GM23338 (cell line): ENCODE data around the gene SLC26A1. TPM values are rescaled to one million over a fixed set of nuclear protein-coding genes. Genes with fewer than 3 reads are reported as not detected.

Source experiments
- ATAC-seq: fragments of 200-7000 bp; cut with Tn5 transposase; 3 replicates; pipeline ENCODE4 v1.9.1; 2020
- DNase-seq: peaks from one replicate; pipeline ENCODE4 v3.0.0-alpha.2; 2015; ENCODE audit warnings: low spot score
- H2AFZ ChIP-seq: fragments of 200-600 bp; sonication (generic); 2 replicates; pipeline ENCODE4 v1.8.0; 2016; ENCODE audit warnings: antibody characterized with exemption, mild to moderate bottlenecking, moderate library complexity
- H3F3A ChIP-seq: fragments of 200-600 bp; sonication (generic); replicated peaks from 2 replicates; pipeline ENCODE4 v1.8.0; 2017; ENCODE audit warnings: antibody characterized with exemption, mixed run types, low read depth
- H3K27ac ChIP-seq: fragments of 200-600 bp; sonication (generic); 2 replicates; pipeline ENCODE4 v1.6.1; 2016; ENCODE audit warnings: low read depth
- H3K27me3 ChIP-seq: fragments of 200-600 bp; sonication (generic); 2 replicates; pipeline ENCODE4 v1.8.0; 2016; ENCODE audit warnings: mild to moderate bottlenecking, mixed run types, moderate library complexity; ENCODE audit not compliant: insufficient read depth
- H3K36me3 ChIP-seq: fragments of 200-600 bp; sonication (generic); 2 replicates; pipeline ENCODE4 v1.8.0; 2016; ENCODE audit warnings: mild to moderate bottlenecking; ENCODE audit not compliant: insufficient read depth
- H3K4me1 ChIP-seq: fragments of 200-600 bp; sonication (generic); 2 replicates; pipeline ENCODE4 v1.8.0; 2016; ENCODE audit warnings: mild to moderate bottlenecking, moderate library complexity; ENCODE audit not compliant: insufficient read depth
- H3K4me2 ChIP-seq: fragments of 200-600 bp; sonication (generic); 2 replicates; pipeline ENCODE4 v1.7.1; 2017; ENCODE audit warnings: mixed run types
- H3K4me3 ChIP-seq: fragments of 200-600 bp; sonication (generic); 2 replicates; pipeline ENCODE4 v1.6.1; 2016; ENCODE audit warnings: mixed run types
- H3K79me2 ChIP-seq: fragments of 200-600 bp; sonication (generic); replicated peaks from 2 replicates; pipeline ENCODE4 v1.8.0; 2017; ENCODE audit warnings: mild to moderate bottlenecking; ENCODE audit not compliant: insufficient read depth
- H3K9me2 ChIP-seq: fragments of 200-600 bp; sonication (generic); 2 replicates; pipeline ENCODE4 v1.8.0; 2017; ENCODE audit not compliant: insufficient read depth
- H4K20me1 ChIP-seq: fragments of 200-600 bp; sonication (generic); replicated peaks from 2 replicates; pipeline ENCODE4 v1.8.0; 2017; ENCODE audit warnings: mild to moderate bottlenecking; ENCODE audit not compliant: insufficient read depth
- H3K27ac Mint-ChIP-seq: 2 replicates; pipeline ENCODE4 v1.8.0; 2020; ENCODE audit warnings: inconsistent platforms, mild to moderate bottlenecking, moderate library complexity, mixed read lengths
- H3K27me3 Mint-ChIP-seq: 3 replicates; pipeline ENCODE4 v1.8.0; 2022; ENCODE audit warnings: low read depth, mild to moderate bottlenecking, moderate library complexity, mixed read lengths, inconsistent platforms; ENCODE audit not compliant: insufficient read depth, poor library complexity
- H3K36me3 Mint-ChIP-seq: 3 replicates; pipeline ENCODE4 v1.8.0; 2021; ENCODE audit warnings: low read depth, mild to moderate bottlenecking, inconsistent platforms, moderate library complexity, mixed read lengths
- H3K4me1 Mint-ChIP-seq: 3 replicates; pipeline ENCODE4 v1.8.0; 2020; ENCODE audit warnings: mild to moderate bottlenecking, inconsistent platforms, mixed read lengths
- H3K4me3 Mint-ChIP-seq: 3 replicates; pipeline ENCODE4 v1.8.0; 2021; ENCODE audit warnings: moderate library complexity, mild to moderate bottlenecking, inconsistent platforms, mixed read lengths
- H3K9me3 Mint-ChIP-seq: 3 replicates; pipeline ENCODE4 v1.8.0; 2020; ENCODE audit warnings: moderate library complexity, mild to moderate bottlenecking, inconsistent platforms, mixed read lengths
- EZH2 ChIP-seq: fragments of 200-600 bp; sonication (generic); IDR thresholded peaks from one replicate; pipeline ENCODE4 v1.8.0; 2017; ENCODE audit warnings: antibody characterized with exemption, mild to moderate bottlenecking, low read depth; ENCODE audit not compliant: unreplicated experiment
- EZH2phosphoT487 ChIP-seq: fragments of 200-600 bp; sonication (generic); IDR thresholded peaks from one replicate; pipeline ENCODE4 v1.8.1; 2018; ENCODE audit warnings: antibody characterized with exemption; ENCODE audit not compliant: unreplicated experiment
- JUNB ChIP-seq: IDR thresholded peaks from one replicate; pipeline ENCODE4 v1.6.1; 2016; ENCODE audit warnings: antibody characterized with exemption; ENCODE audit not compliant: unreplicated experiment
- NANOG ChIP-seq: IDR thresholded peaks from 2 replicates; pipeline ENCODE4 v1.6.1; 2016; ENCODE audit warnings: antibody characterized with exemption, borderline replicate concordance
- POLR2AphosphoS5 ChIP-seq: IDR thresholded peaks from 2 replicates; pipeline ENCODE4 v1.6.1; 2016; ENCODE audit warnings: antibody characterized with exemption, low read depth
- STAT1 ChIP-seq: IDR thresholded peaks from one replicate; pipeline ENCODE4 v1.6.1; 2016; ENCODE audit warnings: antibody characterized with exemption; ENCODE audit not compliant: unreplicated experiment
- ZNF114 ChIP-seq: fragments of 250-450 bp; sonication (Bioruptor Pico); IDR thresholded peaks from 2 replicates; pipeline ENCODE4 v1.5.0; 2020; ENCODE audit warnings: mild to moderate bottlenecking, moderate library complexity
- ZNF331 ChIP-seq: fragments of 250-450 bp; sonication (Bioruptor Pico); IDR thresholded peaks from 2 replicates; pipeline ENCODE4 v1.5.0; 2020; ENCODE audit warnings: low read depth, mild to moderate bottlenecking, moderate library complexity
- polyA plus RNA-seq: library from polyadenylated mRNA; unstranded; fragments of >200 nt; fragmentation: Nextera tagmentation; extraction: Ambion mirVana; gene quantifications from 2 replicates; pipeline ENCODE4 v1.2.1, GENCODE V29; 2016
- total RNA-seq: library from RNA; depleted of rRNA; stranded (reverse); fragments of >200 nt; shearing (Covaris generic); gene quantifications from 2 replicates; pipeline ENCODE4 v1.2.3, GENCODE V29; 2014
- TF ChIP-seq, protein P1 (sequence below): IDR thresholded peaks from 2 replicates; pipeline ENCODE4 v1.6.1; 2016; ENCODE audit warnings: antibody characterized with exemption
- TF ChIP-seq, protein P2 (sequence below), 2 experiments: fragments of 200-600 bp in 1 of 2; sonication (generic) in 1 of 2; conservative IDR thresholded peaks; 2 replicates each; pipeline versions ENCODE4 v1.5.1 to v1.6.1; 2016 to 2017; ENCODE audit warnings: antibody characterized with exemption in 2 of 2, low read depth in 2 of 2, mild to moderate bottlenecking in 2 of 2, moderate library complexity in 1 of 2
- TF ChIP-seq, protein P3 (sequence below): IDR thresholded peaks from one replicate; pipeline ENCODE4 v1.6.1; 2018; ENCODE audit warnings: antibody characterized with exemption; ENCODE audit not compliant: unreplicated experiment
- TF ChIP-seq, protein P4 (sequence below): fragments of 250-450 bp; sonication (Bioruptor Pico); IDR thresholded peaks from 2 replicates; pipeline ENCODE4 v1.5.0; 2020; ENCODE audit warnings: mild to moderate bottlenecking, moderate library complexity

Gene SLC26A1
- total and polyA plus RNA-seq, 2 experiments from 2014 or later = 0.10 to 0.27 TPM

DNA sequence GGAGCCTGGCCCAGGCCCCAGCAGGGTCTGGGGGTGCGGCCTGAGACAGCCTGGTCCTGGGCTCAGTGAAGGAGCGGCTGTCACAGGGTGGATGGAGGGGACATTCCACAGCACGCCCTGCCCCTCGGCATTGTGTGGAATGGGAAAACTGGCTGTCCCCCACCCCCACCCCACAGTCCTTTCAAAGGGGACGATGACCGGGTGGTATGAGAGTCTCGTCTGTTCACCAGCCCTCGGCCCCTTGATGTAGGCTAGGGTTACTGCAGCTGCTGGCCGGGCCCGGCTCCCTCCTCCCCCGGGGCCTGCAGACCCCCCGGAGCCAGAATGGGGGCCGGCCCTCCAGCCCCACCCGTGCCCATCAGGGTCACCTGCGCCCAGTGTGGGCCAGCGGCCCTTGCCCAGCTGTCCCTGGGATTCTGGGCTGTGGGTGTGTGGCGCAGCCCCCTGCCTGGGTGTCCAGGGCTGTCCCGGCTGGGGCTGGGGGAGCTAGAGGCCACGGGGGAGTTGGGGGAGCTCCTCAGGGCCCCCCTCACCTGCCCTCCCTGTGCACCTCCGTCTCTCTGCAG lies 30.0 kb upstream of the SLC26A1 start (continued):
- TF ChIP-seq, protein P1, sequence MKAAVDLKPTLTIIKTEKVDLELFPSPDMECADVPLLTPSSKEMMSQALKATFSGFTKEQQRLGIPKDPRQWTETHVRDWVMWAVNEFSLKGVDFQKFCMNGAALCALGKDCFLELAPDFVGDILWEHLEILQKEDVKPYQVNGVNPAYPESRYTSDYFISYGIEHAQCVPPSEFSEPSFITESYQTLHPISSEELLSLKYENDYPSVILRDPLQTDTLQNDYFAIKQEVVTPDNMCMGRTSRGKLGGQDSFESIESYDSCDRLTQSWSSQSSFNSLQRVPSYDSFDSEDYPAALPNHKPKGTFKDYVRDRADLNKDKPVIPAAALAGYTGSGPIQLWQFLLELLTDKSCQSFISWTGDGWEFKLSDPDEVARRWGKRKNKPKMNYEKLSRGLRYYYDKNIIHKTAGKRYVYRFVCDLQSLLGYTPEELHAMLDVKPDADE = no peak
- TF ChIP-seq ZNF114 (CRISPR knock-in tag) (no peak), JUNB (no peak), POLR2AphosphoS5 (no peak), ZNF331 (CRISPR knock-in tag) (no peak), EZH2phosphoT487 (no peak), NANOG (no peak)
- TF ChIP-seq, protein P2, sequence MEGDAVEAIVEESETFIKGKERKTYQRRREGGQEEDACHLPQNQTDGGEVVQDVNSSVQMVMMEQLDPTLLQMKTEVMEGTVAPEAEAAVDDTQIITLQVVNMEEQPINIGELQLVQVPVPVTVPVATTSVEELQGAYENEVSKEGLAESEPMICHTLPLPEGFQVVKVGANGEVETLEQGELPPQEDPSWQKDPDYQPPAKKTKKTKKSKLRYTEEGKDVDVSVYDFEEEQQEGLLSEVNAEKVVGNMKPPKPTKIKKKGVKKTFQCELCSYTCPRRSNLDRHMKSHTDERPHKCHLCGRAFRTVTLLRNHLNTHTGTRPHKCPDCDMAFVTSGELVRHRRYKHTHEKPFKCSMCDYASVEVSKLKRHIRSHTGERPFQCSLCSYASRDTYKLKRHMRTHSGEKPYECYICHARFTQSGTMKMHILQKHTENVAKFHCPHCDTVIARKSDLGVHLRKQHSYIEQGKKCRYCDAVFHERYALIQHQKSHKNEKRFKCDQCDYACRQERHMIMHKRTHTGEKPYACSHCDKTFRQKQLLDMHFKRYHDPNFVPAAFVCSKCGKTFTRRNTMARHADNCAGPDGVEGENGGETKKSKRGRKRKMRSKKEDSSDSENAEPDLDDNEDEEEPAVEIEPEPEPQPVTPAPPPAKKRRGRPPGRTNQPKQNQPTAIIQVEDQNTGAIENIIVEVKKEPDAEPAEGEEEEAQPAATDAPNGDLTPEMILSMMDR (conservative IDR thresholded peaks at IDR 0.05; ENCODE audit: low read depth in 2 of 2) = no peak
- TF ChIP-seq, protein P3, sequence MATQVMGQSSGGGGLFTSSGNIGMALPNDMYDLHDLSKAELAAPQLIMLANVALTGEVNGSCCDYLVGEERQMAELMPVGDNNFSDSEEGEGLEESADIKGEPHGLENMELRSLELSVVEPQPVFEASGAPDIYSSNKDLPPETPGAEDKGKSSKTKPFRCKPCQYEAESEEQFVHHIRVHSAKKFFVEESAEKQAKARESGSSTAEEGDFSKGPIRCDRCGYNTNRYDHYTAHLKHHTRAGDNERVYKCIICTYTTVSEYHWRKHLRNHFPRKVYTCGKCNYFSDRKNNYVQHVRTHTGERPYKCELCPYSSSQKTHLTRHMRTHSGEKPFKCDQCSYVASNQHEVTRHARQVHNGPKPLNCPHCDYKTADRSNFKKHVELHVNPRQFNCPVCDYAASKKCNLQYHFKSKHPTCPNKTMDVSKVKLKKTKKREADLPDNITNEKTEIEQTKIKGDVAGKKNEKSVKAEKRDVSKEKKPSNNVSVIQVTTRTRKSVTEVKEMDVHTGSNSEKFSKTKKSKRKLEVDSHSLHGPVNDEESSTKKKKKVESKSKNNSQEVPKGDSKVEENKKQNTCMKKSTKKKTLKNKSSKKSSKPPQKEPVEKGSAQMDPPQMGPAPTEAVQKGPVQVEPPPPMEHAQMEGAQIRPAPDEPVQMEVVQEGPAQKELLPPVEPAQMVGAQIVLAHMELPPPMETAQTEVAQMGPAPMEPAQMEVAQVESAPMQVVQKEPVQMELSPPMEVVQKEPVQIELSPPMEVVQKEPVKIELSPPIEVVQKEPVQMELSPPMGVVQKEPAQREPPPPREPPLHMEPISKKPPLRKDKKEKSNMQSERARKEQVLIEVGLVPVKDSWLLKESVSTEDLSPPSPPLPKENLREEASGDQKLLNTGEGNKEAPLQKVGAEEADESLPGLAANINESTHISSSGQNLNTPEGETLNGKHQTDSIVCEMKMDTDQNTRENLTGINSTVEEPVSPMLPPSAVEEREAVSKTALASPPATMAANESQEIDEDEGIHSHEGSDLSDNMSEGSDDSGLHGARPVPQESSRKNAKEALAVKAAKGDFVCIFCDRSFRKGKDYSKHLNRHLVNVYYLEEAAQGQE = no peak

DNA sequence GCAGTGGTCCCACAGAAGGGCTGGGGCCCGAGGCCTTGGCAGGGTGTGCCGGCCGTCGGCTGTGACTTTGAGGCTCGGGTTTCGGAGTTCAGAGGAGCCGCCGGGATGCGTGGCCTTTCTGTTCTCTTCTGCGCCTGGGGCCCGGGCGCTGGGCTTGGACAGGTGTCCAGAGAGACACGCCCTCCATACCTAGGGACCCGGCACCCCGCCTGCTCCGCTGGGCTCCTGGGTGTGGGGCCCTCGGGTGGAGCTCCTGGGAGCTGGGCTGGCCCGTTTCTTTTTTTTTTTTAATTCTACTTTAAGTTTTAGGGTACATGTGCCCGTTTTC lies 29.5 kb upstream of the SLC26A1 start:
- H3K4me3 ChIP-seq = no peak overlapping the region
- H3F3A ChIP-seq = no peaks in the 10 kb centered on the region
- H3K36me3 ChIP-seq = no peaks in the 10 kb centered on the region; the same call in 1 of the 2 replicates
- H3K27ac Mint-ChIP-seq = no peak overlapping the region
- DNase-seq = no peak
- no peak; the same call in 2 of the 3 replicates for ATAC-seq
- peaks cover 13% of the 10 kb centered on the region for H3K36me3 Mint-ChIP-seq
- no peaks in the 10 kb centered on the region; the same call in 2 of the 3 replicates for H3K9me3 Mint-ChIP-seq
- H3K27me3 ChIP-seq = no peaks in the 10 kb centered on the region
- H3K27me3 Mint-ChIP-seq = peaks cover 6% of the 10 kb centered on the region
- no peaks in the 10 kb centered on the region for H3K79me2 ChIP-seq
- no peak overlapping the region for H3K27ac ChIP-seq
- H3K4me3 Mint-ChIP-seq = no peak overlapping the region
- no peak overlapping the region for H2AFZ ChIP-seq
- H3K9me2 ChIP-seq = no peaks in the 10 kb centered on the region
- no peak overlapping the region for H3K4me2 ChIP-seq
- no peaks in the 10 kb centered on the region for H3K4me1 ChIP-seq
- no peaks in the 10 kb centered on the region; the same call in 1 of the 2 replicates for H4K20me1 ChIP-seq
- H3K4me1 Mint-ChIP-seq = peaks cover 4% of the 10 kb centered on the region; the same call in 2 of the 3 replicates
- TF ChIP-seq EZH2 (no peak), STAT1 (no peak), ZNF114 (CRISPR knock-in tag) (no peak)
- TF ChIP-seq, protein P4, sequence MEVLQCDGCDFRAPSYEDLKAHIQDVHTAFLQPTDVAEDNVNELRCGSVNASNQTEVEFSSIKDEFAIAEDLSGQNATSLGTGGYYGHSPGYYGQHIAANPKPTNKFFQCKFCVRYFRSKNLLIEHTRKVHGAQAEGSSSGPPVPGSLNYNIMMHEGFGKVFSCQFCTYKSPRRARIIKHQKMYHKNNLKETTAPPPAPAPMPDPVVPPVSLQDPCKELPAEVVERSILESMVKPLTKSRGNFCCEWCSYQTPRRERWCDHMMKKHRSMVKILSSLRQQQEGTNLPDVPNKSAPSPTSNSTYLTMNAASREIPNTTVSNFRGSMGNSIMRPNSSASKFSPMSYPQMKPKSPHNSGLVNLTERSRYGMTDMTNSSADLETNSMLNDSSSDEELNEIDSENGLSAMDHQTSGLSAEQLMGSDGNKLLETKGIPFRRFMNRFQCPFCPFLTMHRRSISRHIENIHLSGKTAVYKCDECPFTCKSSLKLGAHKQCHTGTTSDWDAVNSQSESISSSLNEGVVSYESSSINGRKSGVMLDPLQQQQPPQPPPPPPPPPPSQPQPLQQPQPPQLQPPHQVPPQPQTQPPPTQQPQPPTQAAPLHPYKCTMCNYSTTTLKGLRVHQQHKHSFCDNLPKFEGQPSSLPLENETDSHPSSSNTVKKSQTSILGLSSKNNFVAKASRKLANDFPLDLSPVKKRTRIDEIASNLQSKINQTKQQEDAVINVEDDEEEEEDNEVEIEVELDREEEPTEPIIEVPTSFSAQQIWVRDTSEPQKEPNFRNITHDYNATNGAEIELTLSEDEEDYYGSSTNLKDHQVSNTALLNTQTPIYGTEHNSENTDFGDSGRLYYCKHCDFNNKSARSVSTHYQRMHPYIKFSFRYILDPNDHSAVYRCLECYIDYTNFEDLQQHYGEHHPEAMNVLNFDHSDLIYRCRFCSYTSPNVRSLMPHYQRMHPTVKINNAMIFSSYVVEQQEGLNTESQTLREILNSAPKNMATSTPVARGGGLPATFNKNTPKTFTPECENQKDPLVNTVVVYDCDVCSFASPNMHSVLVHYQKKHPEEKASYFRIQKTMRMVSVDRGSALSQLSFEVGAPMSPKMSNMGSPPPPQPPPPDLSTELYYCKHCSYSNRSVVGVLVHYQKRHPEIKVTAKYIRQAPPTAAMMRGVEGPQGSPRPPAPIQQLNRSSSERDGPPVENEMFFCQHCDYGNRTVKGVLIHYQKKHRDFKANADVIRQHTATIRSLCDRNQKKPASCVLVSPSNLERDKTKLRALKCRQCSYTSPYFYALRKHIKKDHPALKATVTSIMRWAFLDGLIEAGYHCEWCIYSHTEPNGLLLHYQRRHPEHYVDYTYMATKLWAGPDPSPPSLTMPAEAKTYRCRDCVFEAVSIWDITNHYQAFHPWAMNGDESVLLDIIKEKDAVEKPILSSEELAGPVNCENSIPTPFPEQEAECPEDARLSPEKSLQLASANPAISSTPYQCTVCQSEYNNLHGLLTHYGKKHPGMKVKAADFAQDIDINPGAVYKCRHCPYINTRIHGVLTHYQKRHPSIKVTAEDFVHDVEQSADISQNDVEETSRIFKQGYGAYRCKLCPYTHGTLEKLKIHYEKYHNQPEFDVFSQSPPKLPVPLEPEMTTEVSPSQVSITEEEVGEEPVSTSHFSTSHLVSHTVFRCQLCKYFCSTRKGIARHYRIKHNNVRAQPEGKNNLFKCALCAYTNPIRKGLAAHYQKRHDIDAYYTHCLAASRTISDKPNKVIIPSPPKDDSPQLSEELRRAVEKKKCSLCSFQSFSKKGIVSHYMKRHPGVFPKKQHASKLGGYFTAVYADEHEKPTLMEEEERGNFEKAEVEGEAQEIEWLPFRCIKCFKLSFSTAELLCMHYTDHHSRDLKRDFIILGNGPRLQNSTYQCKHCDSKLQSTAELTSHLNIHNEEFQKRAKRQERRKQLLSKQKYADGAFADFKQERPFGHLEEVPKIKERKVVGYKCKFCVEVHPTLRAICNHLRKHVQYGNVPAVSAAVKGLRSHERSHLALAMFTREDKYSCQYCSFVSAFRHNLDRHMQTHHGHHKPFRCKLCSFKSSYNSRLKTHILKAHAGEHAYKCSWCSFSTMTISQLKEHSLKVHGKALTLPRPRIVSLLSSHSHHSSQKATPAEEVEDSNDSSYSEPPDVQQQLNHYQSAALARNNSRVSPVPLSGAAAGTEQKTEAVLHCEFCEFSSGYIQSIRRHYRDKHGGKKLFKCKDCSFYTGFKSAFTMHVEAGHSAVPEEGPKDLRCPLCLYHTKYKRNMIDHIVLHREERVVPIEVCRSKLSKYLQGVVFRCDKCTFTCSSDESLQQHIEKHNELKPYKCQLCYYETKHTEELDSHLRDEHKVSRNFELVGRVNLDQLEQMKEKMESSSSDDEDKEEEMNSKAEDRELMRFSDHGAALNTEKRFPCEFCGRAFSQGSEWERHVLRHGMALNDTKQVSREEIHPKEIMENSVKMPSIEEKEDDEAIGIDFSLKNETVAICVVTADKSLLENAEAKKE = no peak
